Adrenal gland (tissue), 5 donors: Measurements from ENCODE around the gene SIRT5.

Experiments
- CTCF ChIP-seq, 6 experiments: fragments of 450-650 bp in 4 of 6; fragments of 200-600 bp in 2 of 6; sonication (generic) in 1 of 6; IDR thresholded peaks; 1 replicate in 5 of 6; 2 replicates in 1 of 6; pipeline versions ENCODE4 v1.5.1 to v1.8.0; 2016 to 2021; ENCODE audit warnings: antibody characterized with exemption in 6 of 6, mild to moderate bottlenecking in 2 of 6, moderate library complexity in 1 of 6
- POLR2A ChIP-seq, 2 donors: fragments of 450-650 bp; IDR thresholded peaks; one replicate each; pipeline ENCODE4 v1.6.1; 2017; ENCODE audit warnings: antibody characterized with exemption in 2 of 2, mild to moderate bottlenecking in 2 of 2, moderate library complexity in 1 of 2
- donor health status: DM: no; HTN: no; CAD: no.

- TF ChIP-seq CTCF (IDR thresholded peaks at IDR 0.05) (no peak), POLR2A (IDR thresholded peaks at IDR 0.05) (no peak)
These were observed 46.2 kb upstream of the SIRT5 start for GRCh38 chr6:13528232-13528631.
